ENCODE results near the gene SF3B6. TPM values are rescaled to one million over a fixed set of nuclear protein-coding genes. Genes with fewer than 3 reads are reported as not detected.

The SF3B6 gene
- polyA plus RNA-seq, 2 of the 4 experiments (the other 2 are of a cell fraction) = 244 to 315 TPM

- ChIA-PET CTCF (interaction anchor here (0.5 to 5.9 kb wide), 91 partner anchors 9 to 1880 kb away, joined by 3 to 90 read pairs (median 5); partner anchors contain the start of genes ATAD2B, FAM228B, FKBP1B and MFSD2B), POLR2A (interaction anchor here (0.6 to 5.0 kb wide), 26 partner anchors 8 to 286 kb away, joined by 3 to 99 read pairs (median 4); partner anchors contain the start of genes ATAD2B, FAM228B, FKBP1B and ITSN2)
- DNase-seq (ENCODE audit: low read depth in 1 of 2, low spot score in 1 of 2) (peak; percentile 95 to 97), ATAC-seq (peak; percentile 86 to 93), FAIRE-seq (no peak)
- Histone ChIP-seq H3K4me1 (peaks cover 27% of the 10 kb centered on the region), H3K4me3 (peak within 1 kb of the TSS; percentile 65), H3K4me2 (peak within 1 kb of the TSS; percentile 95), H3K9me3 (no peaks in the 10 kb centered on the region), H3K27ac (peak within 1 kb of the TSS; percentile 91 to 97)
- 2% methylated on average over 30 of the region's 44 CpGs for WGBS (ENCODE audit: missing lambda C conversion rate)
- TF ChIP-seq CHD2 (IDR thresholded peaks at IDR 0.05; ENCODE audit: low read length, partially characterized antibody) (peak; percentile 39), RFX5 (IDR thresholded peaks at IDR 0.05) (peak; percentile 34; the same call in 1 of the 2 replicates), KDM5A (IDR thresholded peaks at IDR 0.05) (peak; percentile 62), MAZ (IDR thresholded peaks at IDR 0.05; ENCODE audit: borderline replicate concordance, low read depth, low read length) (0 out of 2 replicates have a peak, but pooled peaks have one; percentile 11), MYC (IDR thresholded peaks at IDR 0.05; ENCODE audit: borderline replicate concordance, low read length) (0 out of 2 replicates have a peak, but pooled peaks have one; percentile 14), KDM1A (IDR thresholded peaks at IDR 0.05; ENCODE audit: low read depth) (no peak), RARB (CRISPR knock-in tag; IDR thresholded peaks at IDR 0.05) (peak; percentile 80; the same call in 1 of the 2 replicates), SMC3 (IDR thresholded peaks at IDR 0.05) (peak; percentile 91), E2F6 (IDR thresholded peaks at IDR 0.05; ENCODE audit: borderline replicate concordance, low read depth) (peak; percentile 65; the same call in 1 of the 2 replicates), BHLHE40 (IDR thresholded peaks at IDR 0.05; ENCODE audit: low read depth, low read length) (0 out of 2 replicates have a peak, but pooled peaks have one; percentile 13), TP53 (CRISPR knock-in tag; IDR thresholded peaks at IDR 0.05) (no peak; the same call in 1 of the 2 replicates), RAD21 (conservative IDR thresholded peaks at IDR 0.05 in 1 of 2, IDR thresholded peaks at IDR 0.05 in 1 of 2) (peak; percentile 75 to 95), HEYL (CRISPR knock-in tag; IDR thresholded peaks at IDR 0.05) (no peak), PHF8 (IDR thresholded peaks at IDR 0.05; ENCODE audit: borderline replicate concordance, low read depth) (peak; percentile 77), PBX3 (IDR thresholded peaks at IDR 0.05) (0 out of 2 replicates have a peak, but pooled peaks have one; percentile 7), POLR2A (IDR thresholded peaks at IDR 0.05; ENCODE audit: low read length) (peak; percentile 90), ZNF302 (CRISPR knock-in tag; IDR thresholded peaks at IDR 0.05) (no peak), JUN (IDR thresholded peaks at IDR 0.05) (peak; percentile 66 to 94; a peak in 4 of 5 replicates)
- TF ChIP-seq, protein P1, sequence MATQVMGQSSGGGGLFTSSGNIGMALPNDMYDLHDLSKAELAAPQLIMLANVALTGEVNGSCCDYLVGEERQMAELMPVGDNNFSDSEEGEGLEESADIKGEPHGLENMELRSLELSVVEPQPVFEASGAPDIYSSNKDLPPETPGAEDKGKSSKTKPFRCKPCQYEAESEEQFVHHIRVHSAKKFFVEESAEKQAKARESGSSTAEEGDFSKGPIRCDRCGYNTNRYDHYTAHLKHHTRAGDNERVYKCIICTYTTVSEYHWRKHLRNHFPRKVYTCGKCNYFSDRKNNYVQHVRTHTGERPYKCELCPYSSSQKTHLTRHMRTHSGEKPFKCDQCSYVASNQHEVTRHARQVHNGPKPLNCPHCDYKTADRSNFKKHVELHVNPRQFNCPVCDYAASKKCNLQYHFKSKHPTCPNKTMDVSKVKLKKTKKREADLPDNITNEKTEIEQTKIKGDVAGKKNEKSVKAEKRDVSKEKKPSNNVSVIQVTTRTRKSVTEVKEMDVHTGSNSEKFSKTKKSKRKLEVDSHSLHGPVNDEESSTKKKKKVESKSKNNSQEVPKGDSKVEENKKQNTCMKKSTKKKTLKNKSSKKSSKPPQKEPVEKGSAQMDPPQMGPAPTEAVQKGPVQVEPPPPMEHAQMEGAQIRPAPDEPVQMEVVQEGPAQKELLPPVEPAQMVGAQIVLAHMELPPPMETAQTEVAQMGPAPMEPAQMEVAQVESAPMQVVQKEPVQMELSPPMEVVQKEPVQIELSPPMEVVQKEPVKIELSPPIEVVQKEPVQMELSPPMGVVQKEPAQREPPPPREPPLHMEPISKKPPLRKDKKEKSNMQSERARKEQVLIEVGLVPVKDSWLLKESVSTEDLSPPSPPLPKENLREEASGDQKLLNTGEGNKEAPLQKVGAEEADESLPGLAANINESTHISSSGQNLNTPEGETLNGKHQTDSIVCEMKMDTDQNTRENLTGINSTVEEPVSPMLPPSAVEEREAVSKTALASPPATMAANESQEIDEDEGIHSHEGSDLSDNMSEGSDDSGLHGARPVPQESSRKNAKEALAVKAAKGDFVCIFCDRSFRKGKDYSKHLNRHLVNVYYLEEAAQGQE (IDR thresholded peaks at IDR 0.05) = 0 out of 2 replicates have a peak, but pooled peaks have one; percentile 36
- TF ChIP-seq, protein P2, sequence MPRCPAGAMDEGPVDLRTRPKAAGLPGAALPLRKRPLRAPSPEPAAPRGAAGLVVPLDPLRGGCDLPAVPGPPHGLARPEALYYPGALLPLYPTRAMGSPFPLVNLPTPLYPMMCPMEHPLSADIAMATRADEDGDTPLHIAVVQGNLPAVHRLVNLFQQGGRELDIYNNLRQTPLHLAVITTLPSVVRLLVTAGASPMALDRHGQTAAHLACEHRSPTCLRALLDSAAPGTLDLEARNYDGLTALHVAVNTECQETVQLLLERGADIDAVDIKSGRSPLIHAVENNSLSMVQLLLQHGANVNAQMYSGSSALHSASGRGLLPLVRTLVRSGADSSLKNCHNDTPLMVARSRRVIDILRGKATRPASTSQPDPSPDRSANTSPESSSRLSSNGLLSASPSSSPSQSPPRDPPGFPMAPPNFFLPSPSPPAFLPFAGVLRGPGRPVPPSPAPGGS (IDR thresholded peaks at IDR 0.05) = peak; percentile 94; the same call in 2 of the 3 replicates
- TF ChIP-seq, protein P3, sequence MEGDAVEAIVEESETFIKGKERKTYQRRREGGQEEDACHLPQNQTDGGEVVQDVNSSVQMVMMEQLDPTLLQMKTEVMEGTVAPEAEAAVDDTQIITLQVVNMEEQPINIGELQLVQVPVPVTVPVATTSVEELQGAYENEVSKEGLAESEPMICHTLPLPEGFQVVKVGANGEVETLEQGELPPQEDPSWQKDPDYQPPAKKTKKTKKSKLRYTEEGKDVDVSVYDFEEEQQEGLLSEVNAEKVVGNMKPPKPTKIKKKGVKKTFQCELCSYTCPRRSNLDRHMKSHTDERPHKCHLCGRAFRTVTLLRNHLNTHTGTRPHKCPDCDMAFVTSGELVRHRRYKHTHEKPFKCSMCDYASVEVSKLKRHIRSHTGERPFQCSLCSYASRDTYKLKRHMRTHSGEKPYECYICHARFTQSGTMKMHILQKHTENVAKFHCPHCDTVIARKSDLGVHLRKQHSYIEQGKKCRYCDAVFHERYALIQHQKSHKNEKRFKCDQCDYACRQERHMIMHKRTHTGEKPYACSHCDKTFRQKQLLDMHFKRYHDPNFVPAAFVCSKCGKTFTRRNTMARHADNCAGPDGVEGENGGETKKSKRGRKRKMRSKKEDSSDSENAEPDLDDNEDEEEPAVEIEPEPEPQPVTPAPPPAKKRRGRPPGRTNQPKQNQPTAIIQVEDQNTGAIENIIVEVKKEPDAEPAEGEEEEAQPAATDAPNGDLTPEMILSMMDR (IDR thresholded peaks at IDR 0.05) = peak; percentile 98
- TF ChIP-seq, protein P4, sequence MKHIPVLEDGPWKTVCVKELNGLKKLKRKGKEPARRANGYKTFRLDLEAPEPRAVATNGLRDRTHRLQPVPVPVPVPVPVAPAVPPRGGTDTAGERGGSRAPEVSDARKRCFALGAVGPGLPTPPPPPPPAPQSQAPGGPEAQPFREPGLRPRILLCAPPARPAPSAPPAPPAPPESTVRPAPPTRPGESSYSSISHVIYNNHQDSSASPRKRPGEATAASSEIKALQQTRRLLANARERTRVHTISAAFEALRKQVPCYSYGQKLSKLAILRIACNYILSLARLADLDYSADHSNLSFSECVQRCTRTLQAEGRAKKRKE (CRISPR knock-in tag; IDR thresholded peaks at IDR 0.05; ENCODE audit: low read depth) = no peak
- TF ChIP-seq, protein P5, sequence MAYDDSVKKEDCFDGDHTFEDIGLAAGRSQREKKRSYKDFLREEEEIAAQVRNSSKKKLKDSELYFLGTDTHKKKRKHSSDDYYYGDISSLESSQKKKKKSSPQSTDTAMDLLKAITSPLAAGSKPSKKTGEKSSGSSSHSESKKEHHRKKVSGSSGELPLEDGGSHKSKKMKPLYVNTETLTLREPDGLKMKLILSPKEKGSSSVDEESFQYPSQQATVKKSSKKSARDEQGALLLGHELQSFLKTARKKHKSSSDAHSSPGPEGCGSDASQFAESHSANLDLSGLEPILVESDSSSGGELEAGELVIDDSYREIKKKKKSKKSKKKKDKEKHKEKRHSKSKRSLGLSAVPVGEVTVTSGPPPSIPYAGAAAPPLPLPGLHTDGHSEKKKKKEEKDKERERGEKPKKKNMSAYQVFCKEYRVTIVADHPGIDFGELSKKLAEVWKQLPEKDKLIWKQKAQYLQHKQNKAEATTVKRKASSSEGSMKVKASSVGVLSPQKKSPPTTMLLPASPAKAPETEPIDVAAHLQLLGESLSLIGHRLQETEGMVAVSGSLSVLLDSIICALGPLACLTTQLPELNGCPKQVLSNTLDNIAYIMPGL (CRISPR knock-in tag; IDR thresholded peaks at IDR 0.05; ENCODE audit: borderline replicate concordance) = peak; percentile 85
- TF ChIP-seq, protein P6, sequence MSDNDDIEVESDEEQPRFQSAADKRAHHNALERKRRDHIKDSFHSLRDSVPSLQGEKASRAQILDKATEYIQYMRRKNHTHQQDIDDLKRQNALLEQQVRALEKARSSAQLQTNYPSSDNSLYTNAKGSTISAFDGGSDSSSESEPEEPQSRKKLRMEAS (IDR thresholded peaks at IDR 0.05) = peak; percentile 76
These were observed 8.5 kb upstream of the SF3B6 start, which contains the start of gene TP53I3 for GRCh38 chr2:24084386-24085199. TP53I3 (minus strand) TSS chr2:24084834; CDS start chr2:24084326, 508 bp downstream.
